ENCODE measurements around the gene KRTAP10-4.
"Not testable (repeated sequence)": the region's sequence is repeated elsewhere in the genome, so short reads cannot be mapped to it uniquely, and the experiment has no call there.

Gene KRTAP10-4

GRCh38 chr21:44581158-44581557 is 7.6 kb downstream of the KRTAP10-4 start:
- no peak for DNase-seq

- no peak for DNase-seq
These were observed 8.5 kb downstream of the KRTAP10-4 start for GRCh38 chr21:44582055-44582454.

GRCh38 chr21:44583089-44583799 is 9.7 kb downstream of the KRTAP10-4 start:
- DNase-seq = no peak

GRCh38 chr21:44583800-44584147 is 10.2 kb downstream of the KRTAP10-4 start:
- DNase-seq = no peak

GRCh38 chr21:44585892-44586291 is 12.4 kb downstream of the KRTAP10-4 start:
- DNase-seq = no peak

- no peak for DNase-seq
These were observed 15.6 kb downstream of the KRTAP10-4 start for GRCh38 chr21:44589094-44589493.

GRCh38 chr21:44589586-44590305 is 16.2 kb downstream of the KRTAP10-4 start:
- DNase-seq = no peak

- DNase-seq = no peak
These were observed 16.8 kb downstream of the KRTAP10-4 start for GRCh38 chr21:44590311-44590721.

- DNase-seq = not testable (repeated sequence)
These were observed 17.6 kb downstream of the KRTAP10-4 start for GRCh38 chr21:44590897-44591800.

GRCh38 chr21:44591801-44592130 is 18.2 kb downstream of the KRTAP10-4 start:
- not testable (repeated sequence) for DNase-seq

- DNase-seq = no peak
These were observed 19.1 kb downstream of the KRTAP10-4 start, which contains the start of gene KRTAP10-6 for GRCh38 chr21:44592446-44593311. KRTAP10-6 (minus strand) TSS chr21:44592505; CDS start chr21:44592484, 21 bp downstream.

GRCh38 chr21:44593598-44594405 is 20.3 kb downstream of the KRTAP10-4 start:
- no peak for DNase-seq

- no peak for DNase-seq
These were observed 20.9 kb downstream of the KRTAP10-4 start for GRCh38 chr21:44594406-44594916.

GRCh38 chr21:44595524-44595923 is 22.0 kb downstream of the KRTAP10-4 start:
- DNase-seq = no peak

GRCh38 chr21:44596068-44596725 is 22.7 kb downstream of the KRTAP10-4 start:
- no peak for DNase-seq

GRCh38 chr21:44598061-44598460 is 24.5 kb downstream of the KRTAP10-4 start:
- no peak for DNase-seq

- no peak for DNase-seq
These were observed 25.9 kb downstream of the KRTAP10-4 start for GRCh38 chr21:44599264-44600029.

- DNase-seq = not testable (repeated sequence)
These were observed 26.8 kb downstream of the KRTAP10-4 start, which contains the start of gene KRTAP10-7 for GRCh38 chr21:44600118-44600978. KRTAP10-7 (plus strand) TSS chr21:44600597; CDS start chr21:44600622, 25 bp downstream.

GRCh38 chr21:44601091-44601490 is 27.6 kb downstream of the KRTAP10-4 start:
- DNase-seq = not testable (repeated sequence)

Data from T-helper 9 cell (primary cell).